Caco-2 (cell line): ENCODE data around the gene SHISAL2B. TPM values are rescaled to one million over a fixed set of nuclear protein-coding genes. Genes with fewer than 3 reads are reported as not detected.

ENCODE experiments used
- BruUV-seq: library from RNA; stranded (reverse); fragments of 400-500 nt; replicated peaks from 2 replicates; lab custom pipeline; 2021; lab: Mats Ljungman, UMichigan
- CTCF ChIA-PET: fragments of 300-600 bp; sonication (Branson Sonifier 250); formaldehyde crosslinking; loops from one replicate; lab custom pipeline; 2022; ENCODE audit warnings: antibody characterized with exemption; lab: Charles Lee
- POLR2A ChIA-PET: fragments of 300-600 bp; sonication (Branson Sonifier 250); formaldehyde crosslinking; loops from one replicate; lab custom pipeline; 2022; ENCODE audit warnings: antibody characterized with exemption; lab: Charles Lee
- DNase-seq, 2 experiments: peaks; one replicate each; pipeline versions ENCODE4 v3.0.0 to v3.0.0-alpha.2; 2020 to 2022
- H3K27me3 ChIP-seq: replicated peaks from 2 replicates; pipeline ENCODE4 v1.6.0; 2011; ENCODE audit warnings: low read length; ENCODE audit not compliant: control insufficient read depth, insufficient read depth
- H3K36me3 ChIP-seq: 2 replicates; pipeline ENCODE4 v1.5.1; 2011; ENCODE audit warnings: low read length; ENCODE audit not compliant: control insufficient read depth, insufficient read depth
- H3K4me1 ChIP-seq: fragments of 250-450 bp; sonication (Bioruptor Pico); 2 replicates; pipeline ENCODE4 v1.5.1; 2020; ENCODE audit warnings: mild to moderate bottlenecking
- H3K4me3 ChIP-seq: 2 replicates; pipeline ENCODE4 v1.5.1; 2011; ENCODE audit warnings: low read depth, mild to moderate bottlenecking, control low read depth, low read length
- H3K9me3 ChIP-seq: fragments of 250-450 bp; sonication (Bioruptor Pico); 2 replicates; pipeline ENCODE4 v1.5.1; 2020; ENCODE audit warnings: mild to moderate bottlenecking, moderate library complexity
- H3K27ac Mint-ChIP-seq: one replicate; pipeline ENCODE4 v1.8.0; 2022; ENCODE audit warnings: mixed read lengths; ENCODE audit not compliant: unreplicated experiment
- H3K27me3 Mint-ChIP-seq: one replicate; pipeline ENCODE4 v1.8.0; 2022; ENCODE audit warnings: mixed read lengths; ENCODE audit not compliant: insufficient read depth, unreplicated experiment
- H3K36me3 Mint-ChIP-seq: one replicate; pipeline ENCODE4 v1.8.0; 2022; ENCODE audit warnings: mild to moderate bottlenecking, mixed read lengths; ENCODE audit not compliant: insufficient read depth, unreplicated experiment
- H3K4me1 Mint-ChIP-seq: one replicate; pipeline ENCODE4 v1.8.0; 2022; ENCODE audit warnings: low read depth, mixed read lengths; ENCODE audit not compliant: unreplicated experiment
- H3K4me3 Mint-ChIP-seq: one replicate; pipeline ENCODE4 v1.8.0; 2022; ENCODE audit warnings: mild to moderate bottlenecking, moderate library complexity, mixed read lengths; ENCODE audit not compliant: unreplicated experiment
- H3K9me3 Mint-ChIP-seq: one replicate; pipeline ENCODE4 v1.8.0; 2022; ENCODE audit warnings: mixed read lengths; ENCODE audit not compliant: unreplicated experiment
- CTCF ChIP-seq, 2 experiments: fragments of 200-600 bp in 1 of 2; IDR thresholded peaks; 1 replicate in 1 of 2; 2 replicates in 1 of 2; pipeline versions ENCODE4 v1.5.1 to v1.8.0; 2011 to 2022; ENCODE audit warnings: antibody characterized with exemption in 1 of 2, control low read depth in 1 of 2, inconsistent platforms in 1 of 2, low read depth in 1 of 2, low read length in 1 of 2, mild to moderate bottlenecking in 1 of 2, moderate library complexity in 1 of 2; ENCODE audit not compliant: insufficient read depth in 1 of 2, severe bottlenecking in 1 of 2, unreplicated experiment in 1 of 2
- intact Hi-C: fragments of 100-400 bp; cut with micrococcal nuclease; formaldehyde crosslinking; loops from one replicate; pipeline ENCODE4 v1.10.0; 2022; ENCODE audit not compliant: unreplicated experiment
- total RNA-seq: library from RNA; stranded (reverse); gene quantifications from 2 replicates; pipeline ENCODE4 v1.2.3, GENCODE V29; 2022

SHISAL2B gene
- total RNA-seq, 1 experiment from 2014 or later: not detected

GRCh38 chr5:64765804-64766504 is 75.7 kb downstream of the SHISAL2B start:
- no peaks in the 10 kb centered on the region for H3K9me3 ChIP-seq
- TF ChIP-seq CTCF (IDR thresholded peaks at IDR 0.05; ENCODE audit: insufficient read depth in 1 of 2, low read depth in 1 of 2, low read length in 1 of 2, severe bottlenecking in 1 of 2, unreplicated experiment in 1 of 2): no peak
- BruUV-seq: no TSS peak
- H3K27ac Mint-ChIP-seq: peak overlapping the region; percentile 0
- H3K36me3 Mint-ChIP-seq: peaks cover 11% of the 10 kb centered on the region
- no peaks in the 10 kb centered on the region; the same call in 1 of the 2 replicates for H3K36me3 ChIP-seq
- DNase-seq: peak in 1 of 2 experiments; percentile 9
- ChIA-PET POLR2A (no interaction called here), CTCF (no interaction called here)
- intact Hi-C loops: loop anchor here (5.0 kb wide), 2 partner anchors 114 to 129 kb away; no protein-coding TSS in a partner anchor
- no peaks in the 10 kb centered on the region for H3K27me3 Mint-ChIP-seq
- no peak overlapping the region for H3K4me3 ChIP-seq
- H3K4me3 Mint-ChIP-seq: no peak overlapping the region
- no peaks in the 10 kb centered on the region for H3K9me3 Mint-ChIP-seq
- peaks cover 28% of the 10 kb centered on the region for H3K4me1 Mint-ChIP-seq
- H3K27me3 ChIP-seq: no peaks in the 10 kb centered on the region
- H3K4me1 ChIP-seq: peaks cover 11% of the 10 kb centered on the region

DNA sequence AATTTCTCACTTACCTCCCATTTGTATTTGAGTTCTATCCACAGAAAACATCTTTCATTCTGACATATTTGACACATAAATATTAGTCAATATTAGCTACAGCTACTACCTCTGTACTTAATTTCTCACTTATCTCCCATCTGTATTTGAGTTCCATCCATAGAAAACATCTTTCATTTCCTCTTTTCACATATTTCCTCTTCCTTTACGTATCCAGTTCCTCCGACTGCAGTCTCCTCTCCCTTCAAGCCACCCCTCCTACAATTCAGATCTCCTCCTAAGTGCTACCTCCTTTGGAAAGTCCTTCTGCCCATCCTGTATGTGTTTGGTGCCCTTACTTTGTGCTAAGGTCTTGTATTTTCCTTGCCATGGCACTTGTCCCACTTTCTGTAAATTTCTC is 76.6 kb downstream of the SHISAL2B start:
- H3K36me3 Mint-ChIP-seq: peaks cover 11% of the 10 kb centered on the region
- Histone ChIP-seq H3K4me3 (peak overlapping the region; percentile 82; the same call in 1 of the 2 replicates), H3K27me3 (no peaks in the 10 kb centered on the region), H3K4me1 (peaks cover 11% of the 10 kb centered on the region), H3K36me3 (no peaks in the 10 kb centered on the region; the same call in 1 of the 2 replicates), H3K9me3 (no peaks in the 10 kb centered on the region)
- DNase-seq: no peak
- CTCF ChIA-PET: no interaction called here
- no peak for TF ChIP-seq CTCF (IDR thresholded peaks at IDR 0.05; ENCODE audit: insufficient read depth in 1 of 2, low read depth in 1 of 2, low read length in 1 of 2, severe bottlenecking in 1 of 2, unreplicated experiment in 1 of 2)
- no TSS peak for BruUV-seq
- H3K4me1 Mint-ChIP-seq: peaks cover 28% of the 10 kb centered on the region
- no peaks in the 10 kb centered on the region for H3K9me3 Mint-ChIP-seq
- POLR2A ChIA-PET: no interaction called here
- no peaks in the 10 kb centered on the region for H3K27me3 Mint-ChIP-seq
- H3K27ac Mint-ChIP-seq: peak overlapping the region; percentile 6
- intact Hi-C loops: loop anchor here (5.0 kb wide), 2 partner anchors 115 to 130 kb away; no protein-coding TSS in a partner anchor
- peak overlapping the region; percentile 91 for H3K4me3 Mint-ChIP-seq

Other genes with a start within 250 kb of the SHISAL2B start
- not detected in 2 replicates for gene RGS7BP, start 184.5 kb upstream of the SHISAL2B start, total RNA-seq
- gene SREK1IP1, start 78.2 kb downstream of the SHISAL2B start, total RNA-seq: 21.7 and 21.9 TPM in 2 replicates
- 32.9 TPM in 2 replicates for gene CWC27, start 78.4 kb downstream of the SHISAL2B start, total RNA-seq